Left kidney (tissue), 2 donors: ENCODE measurements around the gene PHOX2A. TPM values are rescaled to one million over a fixed set of nuclear protein-coding genes. Genes with fewer than 3 reads are reported as not detected.
"Not testable (repeated sequence)": the region's sequence is repeated elsewhere in the genome, so short reads cannot be mapped to it uniquely, and the experiment has no call there.

Experiments
- DNase-seq: peaks from one replicate; pipeline ENCODE4 v3.0.0-alpha.2; 2013
- polyA plus RNA-seq: library from polyadenylated mRNA; unstranded; fragments of 120-200 nt; gene quantifications from one replicate; pipeline ENCODE4 v1.2.1, GENCODE V29; 2013; ENCODE audit not compliant: insufficient read length

PHOX2A gene
- polyA plus RNA-seq, 1 donor, result not detected

- no peak for DNase-seq
Measured at GRCh38 chr11:72222106-72222891, 21.7 kb downstream of the PHOX2A start.

GRCh38 chr11:72221386-72222075, 22.4 kb downstream of the PHOX2A start:
- no peak for DNase-seq

- DNase-seq, result no peak
Measured at GRCh38 chr11:72220696-72221363, 23.1 kb downstream of the PHOX2A start.

- DNase-seq, result no peak
Measured at GRCh38 chr11:72218251-72218745, 25.7 kb downstream of the PHOX2A start.

- DNase-seq, result no peak
Measured at GRCh38 chr11:72217841-72218240, 26.1 kb downstream of the PHOX2A start.

- no peak for DNase-seq
Measured at GRCh38 chr11:72216638-72217037, 27.3 kb downstream of the PHOX2A start, which contains the start of gene FOLR2. Gene FOLR2, plus strand, starts transcription at chr11:72216794. Its CDS starts 1,791 bp downstream, at chr11:72218585.

GRCh38 chr11:72209101-72209500, 34.9 kb downstream of the PHOX2A start:
- DNase-seq, result no peak

- DNase-seq, result no peak
Measured at GRCh38 chr11:72208281-72208680, 35.7 kb downstream of the PHOX2A start.

- DNase-seq, result not testable (repeated sequence)
Measured at GRCh38 chr11:72206794-72207193, 37.2 kb downstream of the PHOX2A start.

- DNase-seq, result no peak
Measured at GRCh38 chr11:72204886-72205285, 39.1 kb downstream of the PHOX2A start.

- no peak for DNase-seq
Measured at GRCh38 chr11:72203163-72203562, 40.8 kb downstream of the PHOX2A start.

GRCh38 chr11:72202571-72202970, 41.4 kb downstream of the PHOX2A start:
- no peak for DNase-seq

- DNase-seq, result not testable (repeated sequence)
Measured at GRCh38 chr11:72201445-72201844, 42.5 kb downstream of the PHOX2A start.

GRCh38 chr11:72195518-72196270, 48.3 kb downstream of the PHOX2A start:
- no peak for DNase-seq

GRCh38 chr11:72191961-72192381, 52.0 kb downstream of the PHOX2A start, which contains the start of gene FOLR1:
Gene FOLR1, plus strand, starts transcription at chr11:72192140. Its CDS starts 34 bp downstream, at chr11:72192174.
- no peak for DNase-seq

GRCh38 chr11:72190631-72191071, 53.3 kb downstream of the PHOX2A start:
- no peak for DNase-seq

GRCh38 chr11:72189455-72190250, 54.3 kb downstream of the PHOX2A start:
- peak; percentile 57 for DNase-seq
